AG09319 (cell line): ENCODE results near the gene KXD1.
"Not testable (repeated sequence)": the region's sequence is repeated elsewhere in the genome, so short reads cannot be mapped to it uniquely, and the experiment has no call there.

Experiments used
- DNase-seq: peaks from one replicate; pipeline ENCODE4 v3.0.0-alpha.2; 2010; ENCODE audit warnings: low read depth; ENCODE audit errors: extremely low read depth
- CTCF ChIP-seq: IDR thresholded peaks from 2 replicates; pipeline ENCODE4 v1.5.1; 2011; ENCODE audit warnings: low read depth, mild to moderate bottlenecking, inconsistent platforms, low read length, moderate library complexity

Gene KXD1

DNA sequence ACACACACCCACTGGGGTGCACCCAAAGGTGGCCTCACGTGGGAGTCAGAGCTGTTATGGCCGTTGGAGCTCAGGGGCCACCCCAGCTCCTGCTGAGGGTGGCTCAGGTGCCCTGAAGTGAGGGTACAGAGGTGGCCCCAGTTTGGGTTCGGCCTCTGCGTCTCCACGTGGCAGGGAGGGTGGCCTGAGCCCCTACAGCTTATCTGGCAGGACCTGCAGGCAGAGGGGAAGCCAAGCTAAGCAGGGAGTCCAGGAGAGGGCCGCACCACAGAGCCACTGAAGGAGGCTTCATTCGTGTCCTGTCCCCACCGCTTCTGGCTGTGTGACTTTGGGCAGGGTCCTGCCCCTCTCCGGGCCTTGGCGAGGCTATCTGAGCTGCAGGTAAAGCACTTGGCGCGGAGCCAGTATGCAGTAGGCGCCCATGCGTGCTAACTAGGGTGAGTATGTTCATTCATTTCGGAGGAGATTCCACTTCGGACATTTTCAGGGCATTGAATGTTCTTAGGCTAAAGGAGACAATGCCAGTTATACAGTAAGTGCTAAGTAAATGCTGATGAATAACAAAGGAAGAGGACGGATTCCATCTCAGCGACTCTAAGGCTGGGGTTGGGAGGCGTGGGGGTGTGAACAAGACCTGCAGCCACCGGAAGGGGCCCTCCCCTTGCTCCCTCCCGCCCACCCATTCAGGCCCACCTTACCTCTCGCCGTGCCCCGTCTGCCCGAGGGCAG, 35.9 kb downstream of the KXD1 start:
- DNase-seq, result no peak
- no peak for TF ChIP-seq CTCF

GRCh38 chr19:18594096-18594823, 36.6 kb downstream of the KXD1 start:
- TF ChIP-seq CTCF, result peak; percentile 51
- no peak for DNase-seq

- TF ChIP-seq CTCF, result no peak
- DNase-seq, result no peak
Observed at GRCh38 chr19:18594824-18595373, 37.2 kb downstream of the KXD1 start.

GRCh38 chr19:18595475-18595874, 37.8 kb downstream of the KXD1 start:
- no peak for DNase-seq
- no peak for TF ChIP-seq CTCF

DNA sequence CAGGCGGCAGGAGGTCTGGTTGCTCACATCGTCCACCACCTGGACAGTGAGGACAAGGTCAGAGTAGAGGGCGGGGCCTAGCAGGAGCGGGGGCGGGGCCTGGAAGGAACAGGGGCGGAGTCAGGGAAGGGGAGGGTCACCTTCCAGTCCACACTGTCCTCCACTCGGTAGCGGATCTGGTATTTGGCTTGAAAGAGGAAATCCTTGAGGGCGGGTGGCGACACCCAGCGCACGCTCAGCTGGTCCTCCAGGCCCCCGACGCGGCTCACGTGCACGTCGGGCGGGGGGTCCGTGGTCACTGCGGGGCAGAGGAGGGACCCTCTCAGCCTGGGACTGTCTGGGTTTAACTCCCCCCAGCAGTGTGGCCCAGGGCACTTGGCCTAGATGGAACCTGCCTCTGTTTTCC, 39.1 kb downstream of the KXD1 start:
- no peak for TF ChIP-seq CTCF
- DNase-seq, result no peak

DNA sequence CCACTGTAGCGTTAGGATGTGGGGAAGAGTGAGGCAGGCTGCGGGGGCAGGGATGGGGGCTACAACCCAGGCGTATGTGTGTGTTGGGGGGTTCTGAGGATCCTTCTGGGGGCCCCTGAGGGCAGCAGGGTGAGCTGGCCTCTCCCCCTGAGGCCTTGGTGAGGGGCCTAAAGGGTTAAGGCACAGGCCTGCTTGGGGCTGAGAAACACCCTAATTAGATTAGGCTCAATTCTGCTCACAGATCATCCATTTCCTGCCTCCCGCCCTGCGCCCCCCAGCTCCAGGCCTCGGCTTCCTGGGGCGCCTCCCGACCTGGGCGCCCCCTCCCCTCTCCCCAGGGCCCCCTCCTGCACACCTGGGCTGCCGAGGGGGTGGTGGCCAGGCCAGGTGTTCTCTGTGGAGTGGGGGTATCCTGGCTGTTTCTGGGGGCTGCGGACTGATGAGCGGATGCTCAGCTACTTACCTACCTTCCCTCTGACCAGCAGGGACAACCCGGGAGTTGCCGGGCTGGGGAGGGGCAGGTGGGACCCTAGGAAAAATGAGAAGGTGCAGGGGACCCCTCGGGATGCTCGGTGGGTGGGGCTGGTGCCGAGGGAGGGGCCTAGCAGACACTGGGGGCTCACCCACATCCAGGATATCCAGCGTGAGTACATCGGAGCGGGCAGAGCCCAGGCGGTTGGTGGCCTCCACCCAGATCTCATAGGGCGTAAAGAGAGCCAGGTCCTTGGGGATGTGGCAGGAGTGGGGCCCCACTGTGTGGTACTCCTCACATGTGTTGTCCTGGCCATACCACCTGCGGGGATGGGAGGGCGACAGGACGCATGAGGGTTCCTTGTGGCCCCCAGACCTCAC, 40.4 kb downstream of the KXD1 start:
- DNase-seq, result no peak
- no peak for TF ChIP-seq CTCF

GRCh38 chr19:18599485-18599884, 41.8 kb downstream of the KXD1 start:
- DNase-seq, result no peak
- TF ChIP-seq CTCF, result no peak

GRCh38 chr19:18600692-18601397, 43.2 kb downstream of the KXD1 start:
- not testable (repeated sequence) for DNase-seq
